GM12873 (cell line): ENCODE results near the gene ZBTB4.

Experiments
- TF ChIP-seq, protein P1 (sequence below): IDR thresholded peaks from 2 replicates; pipeline ENCODE4 v1.5.1; 2012; ENCODE audit warnings: low read depth, mild to moderate bottlenecking, moderate library complexity, low read length, control low read depth; ENCODE audit not compliant: insufficient read depth; ENCODE audit errors: missing control alignments

The ZBTB4 gene

DNA sequence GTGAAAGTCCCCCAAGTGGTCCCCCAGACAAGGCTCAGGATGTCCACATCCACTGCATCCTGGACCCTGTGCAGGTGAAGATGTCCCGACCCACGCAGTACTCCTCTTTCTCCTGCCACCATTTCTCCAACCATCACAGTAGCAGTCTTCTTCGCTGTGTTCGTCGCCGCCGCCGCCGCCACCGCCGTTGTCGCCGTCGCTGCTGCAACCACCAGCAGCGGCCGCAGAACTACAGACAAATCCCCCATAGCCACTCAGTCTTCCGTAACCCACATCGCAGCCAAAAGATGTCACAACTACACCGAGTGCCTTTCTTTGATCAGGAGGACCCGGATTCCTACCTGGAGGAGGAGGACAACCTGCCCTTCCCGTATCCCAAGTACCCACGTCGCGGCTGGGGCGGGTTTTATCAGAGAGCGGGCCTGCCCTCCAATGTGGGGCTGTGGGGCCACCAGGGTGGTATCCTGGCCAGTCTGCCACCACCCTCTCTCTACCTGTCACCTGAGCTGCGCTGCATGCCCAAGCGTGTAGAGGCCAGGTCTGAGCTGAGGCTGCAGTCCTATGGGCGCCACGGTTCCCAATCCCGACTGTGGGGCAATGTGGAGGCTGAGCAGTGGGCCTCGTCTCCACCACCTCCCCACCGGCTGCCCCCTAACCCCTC lies 53.1 kb downstream of the ZBTB4 start:
- TF ChIP-seq, protein P1, sequence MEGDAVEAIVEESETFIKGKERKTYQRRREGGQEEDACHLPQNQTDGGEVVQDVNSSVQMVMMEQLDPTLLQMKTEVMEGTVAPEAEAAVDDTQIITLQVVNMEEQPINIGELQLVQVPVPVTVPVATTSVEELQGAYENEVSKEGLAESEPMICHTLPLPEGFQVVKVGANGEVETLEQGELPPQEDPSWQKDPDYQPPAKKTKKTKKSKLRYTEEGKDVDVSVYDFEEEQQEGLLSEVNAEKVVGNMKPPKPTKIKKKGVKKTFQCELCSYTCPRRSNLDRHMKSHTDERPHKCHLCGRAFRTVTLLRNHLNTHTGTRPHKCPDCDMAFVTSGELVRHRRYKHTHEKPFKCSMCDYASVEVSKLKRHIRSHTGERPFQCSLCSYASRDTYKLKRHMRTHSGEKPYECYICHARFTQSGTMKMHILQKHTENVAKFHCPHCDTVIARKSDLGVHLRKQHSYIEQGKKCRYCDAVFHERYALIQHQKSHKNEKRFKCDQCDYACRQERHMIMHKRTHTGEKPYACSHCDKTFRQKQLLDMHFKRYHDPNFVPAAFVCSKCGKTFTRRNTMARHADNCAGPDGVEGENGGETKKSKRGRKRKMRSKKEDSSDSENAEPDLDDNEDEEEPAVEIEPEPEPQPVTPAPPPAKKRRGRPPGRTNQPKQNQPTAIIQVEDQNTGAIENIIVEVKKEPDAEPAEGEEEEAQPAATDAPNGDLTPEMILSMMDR, result no peak

DNA sequence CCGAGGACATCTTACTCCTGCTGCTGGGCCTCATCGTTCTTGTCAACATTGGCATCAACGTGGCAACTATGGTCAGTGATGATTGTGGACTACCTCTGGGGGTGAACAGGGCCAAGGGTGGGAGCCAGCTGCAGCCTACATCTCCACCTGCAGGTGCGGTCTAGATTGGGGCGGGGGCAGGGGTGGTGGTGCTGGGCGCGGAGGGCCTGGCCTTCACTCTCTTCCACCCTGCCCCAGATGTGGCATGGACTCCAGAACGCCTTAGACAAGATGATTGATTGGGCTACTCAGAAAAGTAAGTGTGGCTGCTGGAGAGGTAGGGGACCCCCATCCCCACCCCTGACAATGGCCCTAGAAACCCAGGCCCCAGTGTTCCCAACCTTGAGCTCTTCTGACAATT lies 53.7 kb downstream of the ZBTB4 start:
- TF ChIP-seq, protein P1, result no peak

DNA sequence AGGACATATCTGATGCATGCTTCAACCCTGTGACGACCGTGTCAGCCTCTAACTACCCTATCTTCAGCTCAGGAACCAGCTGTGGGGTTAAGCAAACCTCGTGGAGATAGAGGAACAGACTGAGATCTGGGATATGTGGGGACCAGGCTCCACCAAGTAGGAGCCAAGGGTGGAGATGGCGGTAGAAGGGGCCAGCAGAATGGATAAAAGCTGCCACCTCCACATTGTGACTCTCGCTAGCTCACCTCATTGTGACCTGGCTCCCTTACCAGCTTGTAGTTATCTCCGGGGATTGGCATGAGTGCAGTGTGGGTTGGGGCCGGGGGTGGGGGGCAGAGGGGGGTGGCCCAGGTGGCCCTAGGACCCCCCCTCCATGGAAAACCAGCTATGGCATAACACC lies 54.1 kb downstream of the ZBTB4 start, which contains the start of gene SPEM2:
SPEM2 (plus strand) TSS at position 301 of the 400 bp plus-strand sequence; CDS start at position 374, 73 bp downstream.
- TF ChIP-seq, protein P1, result no peak

DNA sequence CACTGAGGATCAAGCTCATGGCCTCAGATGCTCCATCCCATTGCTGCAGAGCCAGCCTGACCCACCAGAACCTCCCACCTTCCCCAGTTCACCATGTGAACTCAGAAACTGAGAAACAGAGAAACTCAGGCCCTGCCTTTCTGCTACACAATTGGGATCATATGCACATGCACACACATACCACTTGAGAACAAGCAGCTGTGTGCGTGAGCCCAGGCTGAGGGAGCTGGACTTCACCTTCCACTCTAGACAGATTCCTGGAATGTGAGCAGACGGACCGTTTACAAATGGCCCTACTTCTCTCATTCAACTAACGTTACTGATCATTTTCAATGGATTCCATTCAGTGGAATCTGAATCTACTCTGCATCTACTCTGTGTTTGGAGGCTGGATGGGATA lies 55.8 kb downstream of the ZBTB4 start:
- TF ChIP-seq, protein P1, result no peak

DNA sequence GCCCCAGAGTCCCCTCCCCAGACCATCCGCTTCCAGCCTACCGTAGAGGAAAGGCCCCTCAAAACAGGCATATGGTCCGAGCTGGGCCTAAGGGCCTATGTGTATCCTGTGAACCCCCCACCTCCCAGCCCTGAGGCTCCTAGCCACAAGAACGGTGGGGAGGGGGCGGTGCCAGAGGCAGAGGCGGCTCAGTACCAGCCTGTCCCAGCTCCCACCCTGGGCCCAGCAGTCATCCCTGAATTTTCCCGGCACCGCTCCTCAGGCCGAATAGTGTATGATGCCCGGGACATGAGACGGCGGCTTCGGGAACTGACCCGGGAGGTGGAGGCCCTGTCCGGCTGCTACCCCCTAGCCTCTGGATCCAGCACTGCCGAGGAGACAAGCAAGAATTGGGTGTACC lies 58.2 kb downstream of the ZBTB4 start:
- TF ChIP-seq, protein P1, result no peak

DNA sequence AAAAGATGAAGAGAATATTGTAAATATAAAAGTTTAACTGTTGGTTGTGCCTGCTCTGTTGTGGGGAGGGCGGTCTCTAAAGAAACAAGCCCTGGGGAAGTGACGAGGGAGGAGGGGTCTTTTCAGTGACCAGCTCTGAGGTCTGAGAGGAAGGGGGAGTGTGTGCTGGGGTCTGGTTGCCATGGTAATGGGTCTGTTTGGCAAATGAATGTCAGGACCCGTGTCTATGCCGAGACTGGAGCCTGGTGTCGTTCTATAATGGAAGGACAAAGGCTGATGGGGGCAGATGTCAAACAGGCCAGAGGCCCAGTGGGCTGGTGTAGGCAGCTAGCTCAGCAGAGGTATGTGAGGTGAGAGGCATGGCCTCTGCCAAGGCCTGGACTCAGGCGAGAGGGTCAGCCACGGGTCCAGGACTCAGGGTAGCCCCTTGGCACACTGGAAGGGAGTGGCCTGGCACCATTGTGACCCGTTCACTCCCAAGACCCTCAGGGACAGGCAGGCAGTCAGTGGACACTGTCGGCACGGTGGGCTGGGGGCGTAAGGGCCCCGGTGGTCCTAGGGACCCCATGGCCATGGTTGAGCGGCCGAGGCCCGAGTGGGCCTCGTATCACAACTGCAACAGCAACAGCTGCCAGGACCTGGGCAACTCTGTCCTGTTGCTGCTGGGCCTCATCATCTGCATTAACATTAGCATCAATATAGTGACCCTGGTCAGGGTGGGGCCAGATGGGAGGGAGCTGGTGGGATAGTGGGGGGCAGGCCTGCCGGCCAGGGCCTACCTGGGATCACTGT lies 59.4 kb downstream of the ZBTB4 start, which contains the start of gene SPEM1:
SPEM1 (plus strand) TSS at position 506 of the 792 bp plus-strand sequence; CDS start at position 567, 61 bp downstream.
- TF ChIP-seq, protein P1, result no peak

DNA sequence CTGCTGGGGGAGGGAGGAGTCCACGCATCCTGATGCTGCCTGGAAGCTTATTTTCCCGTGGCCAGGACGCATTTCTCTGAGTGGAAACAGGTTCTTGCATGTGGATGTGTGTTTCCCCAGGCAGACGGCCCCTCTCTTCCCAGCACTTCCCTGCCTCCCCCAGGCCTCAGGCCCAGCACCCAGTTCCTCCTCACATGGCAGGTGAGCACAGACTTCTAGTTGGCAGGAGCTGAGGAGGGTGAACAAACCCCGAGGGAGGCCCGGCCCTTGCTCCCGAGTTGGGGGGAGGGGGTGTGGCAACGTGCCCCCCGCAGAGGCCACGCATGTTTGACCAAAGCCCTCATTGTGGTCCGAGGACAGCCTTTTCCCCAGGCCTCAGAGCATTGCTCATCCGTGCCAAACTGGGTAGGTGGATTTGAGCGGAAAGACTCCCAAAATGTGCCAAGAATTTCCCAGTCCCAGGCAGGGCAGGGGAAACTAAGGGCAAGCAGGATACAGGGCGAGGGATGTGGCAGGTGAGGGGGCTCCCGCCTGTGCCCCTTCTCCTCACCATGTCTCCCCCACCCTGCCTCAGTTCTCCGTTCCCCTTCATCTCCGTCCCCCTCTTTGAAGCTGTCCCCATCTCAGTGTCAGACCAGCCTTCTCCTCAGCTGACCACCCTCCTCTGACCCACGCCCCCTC lies 60.8 kb downstream of the ZBTB4 start:
- TF ChIP-seq, protein P1, result no peak
